Kidney epithelial cell (primary cell): ENCODE data around the gene ACTRT3. TPM values are rescaled to one million over a fixed set of nuclear protein-coding genes. Genes with fewer than 3 reads are reported as not detected.
A peak's percentile ranks its signal among the peaks of the same experiment; 100 is the strongest.

Experiments used
- DNase-seq: peaks from one replicate; pipeline ENCODE4 v3.0.0-alpha.2; 2010; ENCODE audit warnings: low read depth
- H3K27me3 ChIP-seq: 2 replicates; pipeline ENCODE4 v1.6.0; 2011; ENCODE audit warnings: low read length; ENCODE audit not compliant: control insufficient read depth, insufficient read depth
- H3K36me3 ChIP-seq: 2 replicates; pipeline ENCODE4 v1.5.1; 2011; ENCODE audit warnings: low read length; ENCODE audit not compliant: control insufficient read depth, insufficient read depth
- H3K4me3 ChIP-seq: 2 replicates; pipeline ENCODE4 v1.5.1; 2011; ENCODE audit warnings: low read depth, mild to moderate bottlenecking, control low read depth, low read length
- total RNA-seq: library from RNA; depleted of rRNA; stranded (reverse); fragments of >200 nt; gene quantifications from 2 replicates; pipeline ENCODE4 v1.2.3, GENCODE V29; 2015
- TF ChIP-seq, protein P1 (sequence below): IDR thresholded peaks from 2 replicates; pipeline ENCODE4 v1.5.1; 2011; ENCODE audit warnings: mild to moderate bottlenecking, moderate library complexity, low read length, control low read depth, inconsistent platforms; ENCODE audit not compliant: insufficient read depth, poor library complexity, severe bottlenecking

Gene ACTRT3
- total RNA-seq, 1 donor from 2014 or later: 3.8 TPM

DNA sequence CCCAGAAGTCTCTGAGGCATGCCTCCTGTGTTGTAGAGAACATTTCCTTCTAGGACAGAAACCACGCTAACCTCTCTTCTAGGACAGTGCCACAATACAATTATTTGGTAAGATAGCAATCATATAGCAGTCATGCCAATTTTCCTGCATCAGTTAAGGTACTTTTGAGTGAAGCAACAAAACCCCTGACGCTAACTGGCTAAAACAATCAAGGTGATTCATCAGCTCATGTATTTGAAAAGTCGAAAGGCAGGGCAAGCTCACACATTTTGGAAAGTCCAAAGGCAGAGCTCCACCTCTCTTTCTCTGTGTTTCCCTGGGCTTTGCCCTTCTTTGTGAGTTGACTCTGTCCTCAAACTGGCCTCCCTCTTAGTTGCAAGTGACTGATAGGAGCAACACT, 14.7 kb downstream of the ACTRT3 start:
- TF ChIP-seq, protein P1, sequence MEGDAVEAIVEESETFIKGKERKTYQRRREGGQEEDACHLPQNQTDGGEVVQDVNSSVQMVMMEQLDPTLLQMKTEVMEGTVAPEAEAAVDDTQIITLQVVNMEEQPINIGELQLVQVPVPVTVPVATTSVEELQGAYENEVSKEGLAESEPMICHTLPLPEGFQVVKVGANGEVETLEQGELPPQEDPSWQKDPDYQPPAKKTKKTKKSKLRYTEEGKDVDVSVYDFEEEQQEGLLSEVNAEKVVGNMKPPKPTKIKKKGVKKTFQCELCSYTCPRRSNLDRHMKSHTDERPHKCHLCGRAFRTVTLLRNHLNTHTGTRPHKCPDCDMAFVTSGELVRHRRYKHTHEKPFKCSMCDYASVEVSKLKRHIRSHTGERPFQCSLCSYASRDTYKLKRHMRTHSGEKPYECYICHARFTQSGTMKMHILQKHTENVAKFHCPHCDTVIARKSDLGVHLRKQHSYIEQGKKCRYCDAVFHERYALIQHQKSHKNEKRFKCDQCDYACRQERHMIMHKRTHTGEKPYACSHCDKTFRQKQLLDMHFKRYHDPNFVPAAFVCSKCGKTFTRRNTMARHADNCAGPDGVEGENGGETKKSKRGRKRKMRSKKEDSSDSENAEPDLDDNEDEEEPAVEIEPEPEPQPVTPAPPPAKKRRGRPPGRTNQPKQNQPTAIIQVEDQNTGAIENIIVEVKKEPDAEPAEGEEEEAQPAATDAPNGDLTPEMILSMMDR: no peak
- H3K36me3 ChIP-seq: no peaks in the 10 kb centered on the region
- no peak overlapping the region for H3K4me3 ChIP-seq
- H3K27me3 ChIP-seq: no peaks in the 10 kb centered on the region
- no peak for DNase-seq

DNA sequence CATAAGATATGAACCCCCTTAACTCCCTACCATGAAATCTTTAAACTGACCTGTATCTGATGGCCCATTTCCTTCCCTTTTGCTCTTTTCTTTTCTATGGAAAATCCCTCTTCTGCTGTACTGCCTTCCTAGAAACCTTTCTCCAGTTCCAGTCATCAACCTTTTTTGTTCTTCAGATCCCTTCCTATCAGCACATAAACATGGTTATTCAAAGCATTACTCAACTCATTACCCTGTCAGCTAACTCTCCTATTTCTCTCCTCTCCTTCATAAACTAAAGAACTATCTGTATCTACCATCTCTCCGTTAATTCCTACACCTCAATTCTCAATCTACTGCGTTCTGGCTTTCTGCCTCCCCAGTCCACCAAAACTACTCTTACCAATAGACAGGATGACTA, 17.5 kb downstream of the ACTRT3 start:
- no peak overlapping the region for H3K4me3 ChIP-seq
- H3K36me3 ChIP-seq: no peaks in the 10 kb centered on the region
- TF ChIP-seq, protein P1: no peak
- no peak for DNase-seq
- no peaks in the 10 kb centered on the region for H3K27me3 ChIP-seq

- H3K27me3 ChIP-seq: no peaks in the 10 kb centered on the region
- DNase-seq: no peak
- no peak overlapping the region for H3K4me3 ChIP-seq
- no peaks in the 10 kb centered on the region for H3K36me3 ChIP-seq
- TF ChIP-seq, protein P1: no peak
Observed at GRCh38 chr3:169750665-169751064, 18.7 kb downstream of the ACTRT3 start.

DNA sequence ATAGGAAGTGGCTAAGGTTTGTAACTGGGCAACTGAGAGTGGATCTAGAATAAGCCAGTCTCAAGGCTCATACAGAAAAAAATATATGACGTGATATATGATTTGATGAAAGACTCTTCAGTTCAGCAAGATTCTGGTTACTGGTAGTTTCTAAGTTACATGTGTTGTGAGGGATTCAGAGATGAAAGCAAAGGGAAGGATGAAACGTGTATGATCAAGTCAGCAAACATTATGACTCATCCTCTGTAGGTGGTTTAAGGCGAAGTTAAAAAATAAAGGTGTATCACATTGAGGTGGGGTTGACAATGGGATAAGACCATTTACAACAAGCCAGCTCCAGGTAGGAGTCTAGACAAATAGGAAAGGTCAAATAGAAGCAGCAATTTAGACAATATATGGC, 20.7 kb downstream of the ACTRT3 start:
- no peak overlapping the region for H3K4me3 ChIP-seq
- no peak for DNase-seq
- no peaks in the 10 kb centered on the region for H3K36me3 ChIP-seq
- no peaks in the 10 kb centered on the region for H3K27me3 ChIP-seq
- TF ChIP-seq, protein P1: no peak

- Histone ChIP-seq H3K36me3 (no peaks in the 10 kb centered on the region), H3K4me3 (no peak overlapping the region), H3K27me3 (no peaks in the 10 kb centered on the region)
- TF ChIP-seq, protein P1: no peak
- DNase-seq: no peak
Observed at GRCh38 chr3:169746924-169747323, 22.4 kb downstream of the ACTRT3 start.

DNA sequence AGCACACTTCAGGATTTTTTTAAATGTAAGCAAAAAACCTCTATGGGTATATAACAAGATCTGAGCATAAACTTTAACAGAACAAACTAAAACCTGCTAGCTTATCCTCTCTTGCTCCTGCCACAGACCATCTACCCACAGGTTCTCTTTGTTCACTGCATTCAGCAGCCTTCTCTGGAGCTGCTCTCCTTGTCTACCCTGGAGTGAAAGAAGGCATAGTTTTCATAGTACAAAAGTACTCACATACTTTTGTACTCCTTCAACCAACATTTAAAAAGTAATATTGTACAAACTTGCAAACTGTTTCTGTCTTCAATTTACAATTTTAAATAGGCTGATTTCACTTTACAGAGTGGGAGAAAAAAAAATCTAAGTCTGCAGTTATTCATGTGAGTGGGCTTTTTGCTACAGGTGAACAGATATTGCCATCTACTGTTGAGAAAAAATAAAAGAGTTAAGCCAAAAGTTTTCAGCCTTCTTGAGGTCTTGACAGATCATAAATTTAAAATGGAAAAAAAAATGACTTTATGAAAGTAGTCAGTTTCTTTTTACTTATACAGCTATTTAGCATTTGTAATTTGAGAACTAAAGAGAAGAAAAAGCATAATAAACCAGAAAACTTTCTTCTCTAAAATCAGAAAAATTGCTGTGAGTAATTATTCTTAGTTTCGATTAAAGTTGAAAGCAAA, 24.9 kb downstream of the ACTRT3 start:
- Histone ChIP-seq H3K27me3 (no peaks in the 10 kb centered on the region), H3K4me3 (no peak overlapping the region), H3K36me3 (no peaks in the 10 kb centered on the region)
- TF ChIP-seq, protein P1: peak; percentile 41
- no peak for DNase-seq
